Spleen (tissue), 11 donors: ENCODE measurements around the gene RECK. TPM values are rescaled to one million over a fixed set of nuclear protein-coding genes. Genes with fewer than 3 reads are reported as not detected.
A peak's percentile ranks its signal among the peaks of the same experiment; 100 is the strongest.

Experiments
- DNase-seq: peaks from one replicate; pipeline ENCODE4 v3.0.0-alpha.2; 2020
- H3K27ac ChIP-seq, 8 donors: fragments of 200-600 bp; sonication (generic) in 7 of 8; 1 replicate in 4 of 8; 2 replicates in 4 of 8; pipeline versions ENCODE4 v1.5.0 to v1.8.0; 2016 to 2021; ENCODE audit warnings: inconsistent platforms in 4 of 8, mild to moderate bottlenecking in 4 of 8, moderate library complexity in 1 of 8
- H3K27me3 ChIP-seq, 7 donors: fragments of 200-600 bp; sonication (generic) in 6 of 7; replicated peaks in 1 of 7; 1 replicate in 4 of 7; 2 replicates in 3 of 7; pipeline versions ENCODE4 v1.5.0 to v1.8.0; 2016 to 2021; ENCODE audit warnings: inconsistent platforms in 3 of 7, mild to moderate bottlenecking in 1 of 7
- H3K36me3 ChIP-seq, 6 donors: fragments of 200-600 bp; sonication (generic) in 5 of 6; 1 replicate in 4 of 6; 2 replicates in 2 of 6; pipeline versions ENCODE4 v1.5.0 to v1.8.0; 2016 to 2021; ENCODE audit warnings: inconsistent platforms in 2 of 6
- H3K4me1 ChIP-seq, 6 donors: fragments of 200-600 bp; sonication (generic) in 5 of 6; 1 replicate in 3 of 6; 2 replicates in 3 of 6; pipeline versions ENCODE4 v1.5.0 to v1.8.0; 2016 to 2021; ENCODE audit warnings: inconsistent platforms in 3 of 6
- H3K4me3 ChIP-seq, 8 donors: fragments of 200-600 bp; sonication (generic) in 7 of 8; 1 replicate in 4 of 8; 2 replicates in 4 of 8; pipeline versions ENCODE4 v1.5.0 to v1.8.0; 2016 to 2021; ENCODE audit warnings: inconsistent platforms in 4 of 8, mild to moderate bottlenecking in 4 of 8, moderate library complexity in 2 of 8
- H3K9me3 ChIP-seq, 8 donors: fragments of 200-600 bp; sonication (generic) in 7 of 8; 1 replicate in 4 of 8; 2 replicates in 4 of 8; pipeline versions ENCODE4 v1.5.0 to v1.8.0; 2016 to 2021; ENCODE audit warnings: inconsistent platforms in 4 of 8
- CTCF ChIP-seq, 11 experiments: fragments of 200-600 bp in 7 of 11; fragments of 450-650 bp in 4 of 11; sonication (generic) in 4 of 11; IDR thresholded peaks in 8 of 11; conservative IDR thresholded peaks in 3 of 11; 1 replicate in 7 of 11; 2 replicates in 4 of 11; pipeline versions ENCODE4 v1.4.0 to v1.8.0; 2016 to 2021; ENCODE audit warnings: antibody characterized with exemption in 11 of 11, inconsistent platforms in 4 of 11, mild to moderate bottlenecking in 1 of 11
- POLR2A ChIP-seq, 3 donors: fragments of 450-650 bp; IDR thresholded peaks; one replicate each; pipeline ENCODE4 v1.5.1; 2017; ENCODE audit warnings: antibody characterized with exemption in 3 of 3, mild to moderate bottlenecking in 1 of 3
- POLR2AphosphoS5 ChIP-seq, 3 donors: sonication (generic); formaldehyde crosslinking; IDR thresholded peaks; one replicate each; pipeline ENCODE4 v1.5.1; 2017; ENCODE audit warnings: antibody characterized with exemption in 3 of 3
- WGBS, 5 donors: extraction: QIAGEN DNeasy Blood & Tissue Kit in 3 of 5; methylation state at CpG; one replicate each; pipeline versions ENCODE4 v1.1.5 to v1.1.7; 2013 to 2018; 5-methylcytosine and 5-hydroxymethylcytosine counted together
- intact Hi-C: fragments of 100-400 bp; cut with DNase I; formaldehyde crosslinking; loops from one replicate; pipeline ENCODE4 v1.15.0; 2023; ENCODE audit warnings: low total_unique reads
- polyA plus RNA-seq, 3 donors: library from polyadenylated mRNA; stranded (reverse); fragments of 200-250 nt; gene quantifications; one replicate each; pipeline ENCODE4 v1.2.1, GENCODE V29; 2013
- total RNA-seq, 7 donors: library from RNA; depleted of rRNA in 3 of 7; stranded (reverse); fragments of >200 nt in 3 of 7; fragmentation: NEBNext Ultra II Directional in 4 of 7; extraction: Animal tissue kit (Norgen Biotek cat#: 25700) in 4 of 7; gene quantifications; one replicate each; pipeline versions ENCODE4 v1.1.0 to v1.2.1, GENCODE V29; 2016 to 2021
- donor health status: healthy with polysubstance abuse.
- donor health status: DM: no; HTN: no; CAD: no; lungs with moderate emphysema.
- donor health status: DM: no; HTN: no; CAD: no.
- donor health status: Bipolar disorder and iron deficiency.
- donor health status: healthy.
- donor health status: DM: no; HTN: no; CAD: no.
- donor health status: DM: yes; HTN: yes; CAD: no.

RECK gene
- total and polyA plus RNA-seq, 10 donors = 2.7 to 16.0 (median 9.8) TPM

- no peak for DNase-seq
- Histone ChIP-seq H3K4me3 (no peak overlapping the region), H3K27ac (no peak overlapping the region), H3K9me3 (no peaks in the 10 kb centered on the region), H3K27me3 (peaks cover 0 to 5% (median 0%) of the 10 kb centered on the region in 7 donors), H3K36me3 (no peaks in the 10 kb centered on the region), H3K4me1 (peaks cover 21 to 74% (median 47%) of the 10 kb centered on the region in 6 donors)
- intact Hi-C loops = no loop called here
- 72 to 87% (median 81%) methylated on average over 1 of the region's 1 CpG for WGBS, 5 donors
- TF ChIP-seq POLR2AphosphoS5 (IDR thresholded peaks at IDR 0.05) (no peak), POLR2A (IDR thresholded peaks at IDR 0.05) (no peak), CTCF (IDR thresholded peaks at IDR 0.05 in 8 of 11, conservative IDR thresholded peaks at IDR 0.05 in 3 of 11) (no peak)
Observed at GRCh38 chr9:36040271-36040925, 3.7 kb downstream of the RECK start.

- intact Hi-C loops = no loop called here
- no peak for DNase-seq
- no peaks in the 10 kb centered on the region for H3K9me3 ChIP-seq
- TF ChIP-seq POLR2A (IDR thresholded peaks at IDR 0.05) (no peak), CTCF (IDR thresholded peaks at IDR 0.05 in 8 of 11, conservative IDR thresholded peaks at IDR 0.05 in 3 of 11) (no peak), POLR2AphosphoS5 (IDR thresholded peaks at IDR 0.05) (no peak)
- no peak overlapping the region for H3K4me3 ChIP-seq
- no peaks in the 10 kb centered on the region for H3K36me3 ChIP-seq
- no peaks in the 10 kb centered on the region for H3K27me3 ChIP-seq
- peaks cover 21 to 68% (median 42%) of the 10 kb centered on the region in 6 donors for H3K4me1 ChIP-seq
- WGBS, 5 donors = 0 to 5% (median 2%) methylated on average over 1 of the region's 1 CpG
- H3K27ac ChIP-seq = peak overlapping the region in 7 of 8 donors; percentile 24 to 56 (median 43)
Observed at GRCh38 chr9:36041506-36041905, 4.8 kb downstream of the RECK start.

- peaks cover 14 to 30% (median 22%) of the 10 kb centered on the region in 6 donors for H3K4me1 ChIP-seq
- no peak for TF ChIP-seq CTCF (IDR thresholded peaks at IDR 0.05 in 8 of 11, conservative IDR thresholded peaks at IDR 0.05 in 3 of 11)
- TF ChIP-seq POLR2AphosphoS5 (IDR thresholded peaks at IDR 0.05) = no peak
- no peak for TF ChIP-seq POLR2A (IDR thresholded peaks at IDR 0.05)
- no peak overlapping the region for H3K27ac ChIP-seq
- no peaks in the 10 kb centered on the region for H3K36me3 ChIP-seq
- no peaks in the 10 kb centered on the region for H3K9me3 ChIP-seq
- intact Hi-C loops = no loop called here
- WGBS, 5 donors = 35 to 53% (median 50%) methylated on average over 2 of the region's 2 CpGs
- no peak for DNase-seq
- H3K4me3 ChIP-seq = no peak overlapping the region
- no peaks in the 10 kb centered on the region for H3K27me3 ChIP-seq
Observed at GRCh38 chr9:36045610-36046009, 8.9 kb downstream of the RECK start.

- Histone ChIP-seq H3K27me3 (no peaks in the 10 kb centered on the region), H3K4me3 (no peak overlapping the region), H3K9me3 (no peaks in the 10 kb centered on the region), H3K4me1 (peaks cover under 1 to 16% (median 9%) of the 10 kb centered on the region in 6 donors), H3K36me3 (no peaks in the 10 kb centered on the region), H3K27ac (no peak overlapping the region)
- DNase-seq = no peak
- intact Hi-C loops = no loop called here
- 81 to 94% (median 83%) methylated on average over 2 of the region's 2 CpGs for WGBS, 5 donors
- TF ChIP-seq POLR2AphosphoS5 (IDR thresholded peaks at IDR 0.05) (no peak), POLR2A (IDR thresholded peaks at IDR 0.05) (no peak), CTCF (IDR thresholded peaks at IDR 0.05 in 8 of 11, conservative IDR thresholded peaks at IDR 0.05 in 3 of 11) (no peak)
Observed at GRCh38 chr9:36046923-36047322, 10.2 kb downstream of the RECK start.
